GM12878 (cell line): ENCODE results near the gene PRKCB. TPM values are rescaled to one million over a fixed set of nuclear protein-coding genes. Genes with fewer than 3 reads are reported as not detected.

Experiments
- ATAC-seq: fragments of 200-7000 bp; cut with Tn5 transposase; 3 replicates; pipeline ENCODE4 v1.9.1; 2020; ENCODE audit warnings: mild to moderate bottlenecking, moderate library complexity
- BruUV-seq: library from RNA; stranded (reverse); fragments of 400-500 nt; replicated peaks from 2 replicates; lab custom pipeline; 2021; lab: Mats Ljungman, UMichigan
- CTCF ChIA-PET: fragments of 300-600 bp; sonication (Branson Sonifier 250); formaldehyde crosslinking; extraction: SDS; loops from one replicate; lab custom pipeline; 2021; ENCODE audit warnings: inconsistent platforms; lab: Yijun Ruan, JAX
- POLR2A ChIA-PET: fragments of 350-600 bp; formaldehyde crosslinking; extraction: SDS; loops from one replicate; lab custom pipeline; 2021; ENCODE audit warnings: inconsistent platforms; lab: Charles Lee
- RAD21 ChIA-PET: fragments of 300-600 bp; sonication (Branson Sonifier 250); formaldehyde crosslinking; loops from one replicate; lab custom pipeline; 2023; ENCODE audit warnings: antibody characterized with exemption; ENCODE audit not compliant: unreplicated experiment; lab: Charles Lee
- SMC1A ChIA-PET: fragments of 300-600 bp; sonication (Branson Sonifier 250); formaldehyde crosslinking; loops from one replicate; lab custom pipeline; 2023; ENCODE audit not compliant: unreplicated experiment, uncharacterized antibody; lab: Charles Lee
- DNase-seq: peaks from one replicate; pipeline ENCODE4 v3.0.0-alpha.2; 2011; ENCODE audit warnings: low read depth, low spot score
- FAIRE-seq: peaks from 3 replicates; lab custom pipeline; 2011; peaks lifted over from hg19 to GRCh38; lab: Jason Lieb, UNC
- H2AFZ ChIP-seq: 2 replicates; pipeline ENCODE4 v1.6.0; 2011; ENCODE audit warnings: low read depth, low read length, control low read depth; ENCODE audit not compliant: control insufficient read depth
- H3K27ac ChIP-seq: 2 replicates; pipeline ENCODE4 v1.5.1; 2011; ENCODE audit warnings: control low read depth; ENCODE audit not compliant: control insufficient read depth, insufficient read depth
- H3K27me3 ChIP-seq, 2 experiments: replicated peaks in 1 of 2; 2 replicates each; pipeline versions ENCODE4 v1.6.0 to v1.6.1; 2011; ENCODE audit warnings: low read length in 1 of 2; ENCODE audit not compliant: control insufficient read depth in 2 of 2, insufficient read depth in 2 of 2
- H3K36me3 ChIP-seq, 2 experiments: 2 replicates each; pipeline ENCODE4 v1.5.1; 2011; ENCODE audit warnings: low read length in 1 of 2; ENCODE audit not compliant: control insufficient read depth in 2 of 2, insufficient read depth in 2 of 2
- H3K4me1 ChIP-seq: 2 replicates; pipeline ENCODE4 v1.6.1; 2011; ENCODE audit warnings: mild to moderate bottlenecking, low read length, moderate library complexity, mixed read lengths; ENCODE audit not compliant: control insufficient read depth, insufficient read depth
- H3K4me2 ChIP-seq: 2 replicates; pipeline ENCODE4 v1.6.0; 2011; ENCODE audit warnings: control low read depth; ENCODE audit not compliant: control insufficient read depth, insufficient read depth
- H3K4me3 ChIP-seq: fragments of 200-600 bp; sonication (generic); 2 replicates; pipeline ENCODE4 v1.5.1; 2016
- H3K79me2 ChIP-seq: 2 replicates; pipeline ENCODE4 v1.6.0; 2011; ENCODE audit warnings: low read length; ENCODE audit not compliant: control insufficient read depth, insufficient read depth
- H3K9ac ChIP-seq: 2 replicates; pipeline ENCODE4 v1.8.0; 2011; ENCODE audit warnings: low read length, control low read depth, mixed read lengths; ENCODE audit not compliant: control insufficient read depth, insufficient read depth
- H3K9me3 ChIP-seq: replicated peaks from 3 replicates; pipeline ENCODE4 v1.5.1; 2011; ENCODE audit warnings: mild to moderate bottlenecking, low read length; ENCODE audit not compliant: control insufficient read depth, insufficient read depth
- H4K20me1 ChIP-seq: 2 replicates; pipeline ENCODE4 v1.6.0; 2011; ENCODE audit not compliant: control insufficient read depth, insufficient read depth
- BHLHE40 ChIP-seq, 2 experiments: fragments of 450-650 bp in 1 of 2; IDR thresholded peaks; 2 replicates each; pipeline ENCODE4 v1.6.1; 2011 to 2017; ENCODE audit warnings: low read depth in 2 of 2, borderline replicate concordance in 1 of 2, improper control_type of control experiment in 1 of 2, low read length in 1 of 2, mild to moderate bottlenecking in 1 of 2
- CBFB ChIP-seq: IDR thresholded peaks from 2 replicates; pipeline ENCODE4 v1.6.1; 2016; ENCODE audit warnings: antibody characterized with exemption, low read depth
- CHD4 ChIP-seq: fragments of 200-600 bp; sonication (generic); IDR thresholded peaks from 2 replicates; pipeline ENCODE4 v1.6.1; 2016; ENCODE audit warnings: mild to moderate bottlenecking
- KAT2A ChIP-seq: conservative IDR thresholded peaks from 2 replicates; pipeline ENCODE4 v1.6.1; 2011; ENCODE audit warnings: low read depth, low read length; ENCODE audit not compliant: control insufficient read depth
- MYC ChIP-seq: IDR thresholded peaks from 2 replicates; pipeline ENCODE4 v1.6.1; 2011; ENCODE audit warnings: mild to moderate bottlenecking, low read length, moderate library complexity, inconsistent platforms; ENCODE audit not compliant: insufficient read depth, insufficient replicate concordance, insufficient read length, severe bottlenecking
- NR2F1 ChIP-seq: fragments of 450-650 bp; conservative IDR thresholded peaks from 2 replicates; pipeline ENCODE4 v1.6.1; 2017; ENCODE audit warnings: mild to moderate bottlenecking
- TAF1 ChIP-seq: IDR thresholded peaks from 2 replicates; pipeline ENCODE4 v1.6.1; 2011; ENCODE audit warnings: mild to moderate bottlenecking, low read depth, low read length, borderline replicate concordance
- ZNF687 ChIP-seq: fragments of 450-650 bp; IDR thresholded peaks from 2 replicates; pipeline ENCODE4 v1.6.1; 2017; ENCODE audit warnings: mild to moderate bottlenecking, moderate library complexity
- WGBS: methylation state at CpG from one replicate; pipeline ENCODE4 v1.1.6; 2016; ENCODE audit warnings: low lambda C conversion rate; ENCODE audit not compliant: insufficient replicate concordance, insufficient coverage; ENCODE audit errors: missing lambda C conversion rate; 5-methylcytosine and 5-hydroxymethylcytosine counted together
- in situ Hi-C: fragments of 300-500 bp; cut with MboI; formaldehyde crosslinking; loops from 9 replicates; pipeline ENCODE4 v1.14.3; 2018; ENCODE audit warnings: mixed read lengths
- intact Hi-C: fragments of 100-400 bp; cut with micrococcal nuclease; formaldehyde crosslinking; loops from one replicate; pipeline ENCODE4 v1.14.2; 2022; ENCODE audit not compliant: unreplicated experiment
- polyA plus RNA-seq, 11 experiments: library from polyadenylated mRNA; depleted of rRNA in 4 of 11; unstranded in 6 of 11; stranded (reverse) in 5 of 11; fragments of >200 nt; fragmentation: Nextera tagmentation in 4 of 11; fragmentation: Illumina TruSeq in 1 of 11; extraction: Ambion mirVana in 4 of 11; extraction: Trizol in 1 of 11; gene quantifications; 1 replicate in 1 of 11; 2 replicates in 10 of 11; pipeline versions ENCODE4 v1.2.1 to v1.2.3, GENCODE V29; 2011 to 2016; ENCODE audit warnings: inconsistent platforms in 2 of 11, missing spikeins in 2 of 11, low read depth in 1 of 11
- total RNA-seq, 4 experiments: library from RNA; depleted of rRNA in 3 of 4; stranded (reverse); fragments of >200 nt in 3 of 4; fragmentation: Illumina TruSeq in 1 of 4; extraction: Trizol in 1 of 4; gene quantifications; 2 replicates each; pipeline versions ENCODE4 v1.2.1 to v1.2.3, GENCODE V29; 2013 to 2021
- TF ChIP-seq, protein P1 (sequence below): fragments of 450-650 bp; IDR thresholded peaks from 2 replicates; pipeline ENCODE4 v1.6.1; 2017; ENCODE audit warnings: mild to moderate bottlenecking, low read depth, inconsistent platforms; ENCODE audit not compliant: poor library complexity, severe bottlenecking
- TF ChIP-seq, protein P2 (sequence below): IDR thresholded peaks from 2 replicates; pipeline ENCODE4 v1.6.1; 2012; ENCODE audit warnings: mild to moderate bottlenecking, low read depth, low read length
- TF ChIP-seq, protein P3 (sequence below), 3 experiments: IDR thresholded peaks in 2 of 3; conservative IDR thresholded peaks in 1 of 3; 2 replicates each; pipeline ENCODE4 v1.5.1; 2011; ENCODE audit warnings: low read depth in 3 of 3, low read length in 3 of 3, mild to moderate bottlenecking in 3 of 3, control low read depth in 2 of 3, moderate library complexity in 2 of 3, inconsistent platforms in 1 of 3, mixed read lengths in 1 of 3; ENCODE audit not compliant: control insufficient read depth in 2 of 3, insufficient read depth in 1 of 3; ENCODE audit errors: extremely low read depth in 1 of 3

PRKCB gene
- total and polyA plus RNA-seq, 10 of the 15 experiments (the other 5 are each of a cell fraction or from before 2014, with no cell fraction given) = 21.4 to 158 (median 97.3) TPM

- Histone ChIP-seq H3K79me2 (no peaks in the 10 kb centered on the region), H3K9me3 (peaks cover 2% of the 10 kb centered on the region; the same call in 2 of the 3 replicates), H3K36me3 (peaks cover 6 to 12% of the 10 kb centered on the region in 2 experiments; a peak in 3 of 4 replicates), H3K9ac (no peak overlapping the region), H3K27me3 (no peaks in the 10 kb centered on the region), H3K4me1 (no peaks in the 10 kb centered on the region), H2AFZ (no peak overlapping the region), H3K27ac (no peak overlapping the region), H3K4me2 (no peak overlapping the region), H3K4me3 (no peak overlapping the region), H4K20me1 (no peaks in the 10 kb centered on the region)
- POLR2A ChIA-PET = no interaction called here
- intact Hi-C loops (no loop called here), in situ Hi-C loops (no loop called here)
- WGBS = 23% methylated on average over 1 of the region's 1 CpG
- FAIRE-seq (no peak), ATAC-seq (no peak), DNase-seq (no peak)
- SMC1A ChIA-PET = interaction anchor here (1.0 kb wide), 1 partner anchor 13 kb away, joined by 3 read pairs; no protein-coding TSS in a partner anchor
- RAD21 ChIA-PET = interaction anchor here (0.6 kb wide), 1 partner anchor 292 kb away, joined by 7 read pairs; no protein-coding TSS in a partner anchor
- CTCF ChIA-PET = no interaction called here
- no TSS peak for BruUV-seq
- TF ChIP-seq ZNF687 = no peak
- TF ChIP-seq KAT2A = no peak
- TF ChIP-seq BHLHE40 (IDR thresholded peaks at IDR 0.05; ENCODE audit: borderline replicate concordance in 1 of 2, low read depth in 2 of 2, low read length in 1 of 2) = no peak
- TF ChIP-seq NR2F1 = no peak
- TF ChIP-seq, protein P1, sequence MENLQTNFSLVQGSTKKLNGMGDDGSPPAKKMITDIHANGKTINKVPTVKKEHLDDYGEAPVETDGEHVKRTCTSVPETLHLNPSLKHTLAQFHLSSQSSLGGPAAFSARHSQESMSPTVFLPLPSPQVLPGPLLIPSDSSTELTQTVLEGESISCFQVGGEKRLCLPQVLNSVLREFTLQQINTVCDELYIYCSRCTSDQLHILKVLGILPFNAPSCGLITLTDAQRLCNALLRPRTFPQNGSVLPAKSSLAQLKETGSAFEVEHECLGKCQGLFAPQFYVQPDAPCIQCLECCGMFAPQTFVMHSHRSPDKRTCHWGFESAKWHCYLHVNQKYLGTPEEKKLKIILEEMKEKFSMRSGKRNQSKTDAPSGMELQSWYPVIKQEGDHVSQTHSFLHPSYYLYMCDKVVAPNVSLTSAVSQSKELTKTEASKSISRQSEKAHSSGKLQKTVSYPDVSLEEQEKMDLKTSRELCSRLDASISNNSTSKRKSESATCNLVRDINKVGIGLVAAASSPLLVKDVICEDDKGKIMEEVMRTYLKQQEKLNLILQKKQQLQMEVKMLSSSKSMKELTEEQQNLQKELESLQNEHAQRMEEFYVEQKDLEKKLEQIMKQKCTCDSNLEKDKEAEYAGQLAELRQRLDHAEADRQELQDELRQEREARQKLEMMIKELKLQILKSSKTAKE = no peak
- TF ChIP-seq CHD4 = no peak
- no peak for TF ChIP-seq TAF1
- no peak for TF ChIP-seq CBFB
- TF ChIP-seq, protein P2, sequence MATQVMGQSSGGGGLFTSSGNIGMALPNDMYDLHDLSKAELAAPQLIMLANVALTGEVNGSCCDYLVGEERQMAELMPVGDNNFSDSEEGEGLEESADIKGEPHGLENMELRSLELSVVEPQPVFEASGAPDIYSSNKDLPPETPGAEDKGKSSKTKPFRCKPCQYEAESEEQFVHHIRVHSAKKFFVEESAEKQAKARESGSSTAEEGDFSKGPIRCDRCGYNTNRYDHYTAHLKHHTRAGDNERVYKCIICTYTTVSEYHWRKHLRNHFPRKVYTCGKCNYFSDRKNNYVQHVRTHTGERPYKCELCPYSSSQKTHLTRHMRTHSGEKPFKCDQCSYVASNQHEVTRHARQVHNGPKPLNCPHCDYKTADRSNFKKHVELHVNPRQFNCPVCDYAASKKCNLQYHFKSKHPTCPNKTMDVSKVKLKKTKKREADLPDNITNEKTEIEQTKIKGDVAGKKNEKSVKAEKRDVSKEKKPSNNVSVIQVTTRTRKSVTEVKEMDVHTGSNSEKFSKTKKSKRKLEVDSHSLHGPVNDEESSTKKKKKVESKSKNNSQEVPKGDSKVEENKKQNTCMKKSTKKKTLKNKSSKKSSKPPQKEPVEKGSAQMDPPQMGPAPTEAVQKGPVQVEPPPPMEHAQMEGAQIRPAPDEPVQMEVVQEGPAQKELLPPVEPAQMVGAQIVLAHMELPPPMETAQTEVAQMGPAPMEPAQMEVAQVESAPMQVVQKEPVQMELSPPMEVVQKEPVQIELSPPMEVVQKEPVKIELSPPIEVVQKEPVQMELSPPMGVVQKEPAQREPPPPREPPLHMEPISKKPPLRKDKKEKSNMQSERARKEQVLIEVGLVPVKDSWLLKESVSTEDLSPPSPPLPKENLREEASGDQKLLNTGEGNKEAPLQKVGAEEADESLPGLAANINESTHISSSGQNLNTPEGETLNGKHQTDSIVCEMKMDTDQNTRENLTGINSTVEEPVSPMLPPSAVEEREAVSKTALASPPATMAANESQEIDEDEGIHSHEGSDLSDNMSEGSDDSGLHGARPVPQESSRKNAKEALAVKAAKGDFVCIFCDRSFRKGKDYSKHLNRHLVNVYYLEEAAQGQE = no peak
- TF ChIP-seq, protein P3, sequence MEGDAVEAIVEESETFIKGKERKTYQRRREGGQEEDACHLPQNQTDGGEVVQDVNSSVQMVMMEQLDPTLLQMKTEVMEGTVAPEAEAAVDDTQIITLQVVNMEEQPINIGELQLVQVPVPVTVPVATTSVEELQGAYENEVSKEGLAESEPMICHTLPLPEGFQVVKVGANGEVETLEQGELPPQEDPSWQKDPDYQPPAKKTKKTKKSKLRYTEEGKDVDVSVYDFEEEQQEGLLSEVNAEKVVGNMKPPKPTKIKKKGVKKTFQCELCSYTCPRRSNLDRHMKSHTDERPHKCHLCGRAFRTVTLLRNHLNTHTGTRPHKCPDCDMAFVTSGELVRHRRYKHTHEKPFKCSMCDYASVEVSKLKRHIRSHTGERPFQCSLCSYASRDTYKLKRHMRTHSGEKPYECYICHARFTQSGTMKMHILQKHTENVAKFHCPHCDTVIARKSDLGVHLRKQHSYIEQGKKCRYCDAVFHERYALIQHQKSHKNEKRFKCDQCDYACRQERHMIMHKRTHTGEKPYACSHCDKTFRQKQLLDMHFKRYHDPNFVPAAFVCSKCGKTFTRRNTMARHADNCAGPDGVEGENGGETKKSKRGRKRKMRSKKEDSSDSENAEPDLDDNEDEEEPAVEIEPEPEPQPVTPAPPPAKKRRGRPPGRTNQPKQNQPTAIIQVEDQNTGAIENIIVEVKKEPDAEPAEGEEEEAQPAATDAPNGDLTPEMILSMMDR (IDR thresholded peaks at IDR 0.05 in 2 of 3, conservative IDR thresholded peaks at IDR 0.05 in 1 of 3; ENCODE audit: control insufficient read depth in 2 of 3, extremely low read depth in 1 of 3, insufficient read depth in 1 of 3, low read depth in 3 of 3, low read length in 3 of 3) = no peak
- no peak for TF ChIP-seq MYC
Observed at GRCh38 chr16:24094660-24095059, 258.9 kb downstream of the PRKCB start.
